ENCODE measurements around the gene STARD7.

GRCh38 chr2:96184188-96184587 lies 24.4 kb downstream of the STARD7 start:
- TF ChIP-seq CTCF (conservative IDR thresholded peaks at IDR 0.05; ENCODE audit: low read depth in 2 of 2) (no peak), EZH2 (IDR thresholded peaks at IDR 0.05; ENCODE audit: low read depth, unreplicated experiment) (no peak)
